LNCaP clone FGC (cell line): Measurements from ENCODE around the gene DYSF.
A peak's percentile ranks its signal among the peaks of the same experiment; 100 is the strongest.

Experiments used
- DNase-seq: peaks from one replicate; pipeline ENCODE4 v3.0.0-alpha.2; 2011; ENCODE audit warnings: low read depth
- H3K4me3 ChIP-seq: 2 replicates; pipeline ENCODE4 v1.5.1; 2011; ENCODE audit warnings: mild to moderate bottlenecking, low read depth, low read length, control low read depth
- CTCF ChIP-seq: IDR thresholded peaks from 2 replicates; pipeline ENCODE4 v1.5.1; 2012; ENCODE audit warnings: mild to moderate bottlenecking; ENCODE audit not compliant: control insufficient read depth, insufficient read depth; ENCODE audit errors: extremely low read depth

Gene DYSF

GRCh38 chr2:71609029-71609428 lies 155.7 kb downstream of the DYSF start:
- DNase-seq = no peak
- TF ChIP-seq CTCF = no peak
- no peak overlapping the region for H3K4me3 ChIP-seq

GRCh38 chr2:71609441-71609840 lies 156.1 kb downstream of the DYSF start:
- DNase-seq = no peak
- TF ChIP-seq CTCF = no peak
- H3K4me3 ChIP-seq = no peak overlapping the region

DNA sequence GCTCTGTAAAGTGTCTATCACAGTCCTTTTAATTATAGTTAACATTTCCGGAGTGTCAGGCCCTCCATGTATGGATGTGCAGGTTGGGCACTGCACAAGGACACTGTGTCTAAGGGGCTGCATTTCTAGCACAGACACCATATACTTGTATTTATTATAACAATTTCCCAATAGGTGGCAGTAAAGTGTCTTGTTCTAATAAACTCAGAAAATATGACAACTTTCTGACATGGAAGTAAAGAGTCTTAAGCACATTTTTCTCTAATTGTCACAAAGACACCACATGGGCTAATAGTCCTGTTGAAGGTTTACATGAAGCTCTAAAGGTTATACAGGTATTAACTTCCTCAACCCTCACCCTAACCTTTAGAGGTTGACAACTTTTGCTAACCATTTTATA lies 156.6 kb downstream of the DYSF start:
- DNase-seq = peak; percentile 13
- 0 out of 2 replicates have a peak, but pooled peaks have one; percentile 24 for TF ChIP-seq CTCF
- no peak overlapping the region for H3K4me3 ChIP-seq

- DNase-seq = no peak
- no peak overlapping the region for H3K4me3 ChIP-seq
- TF ChIP-seq CTCF = no peak
Observed at GRCh38 chr2:71610671-71611070, 157.3 kb downstream of the DYSF start.

DNA sequence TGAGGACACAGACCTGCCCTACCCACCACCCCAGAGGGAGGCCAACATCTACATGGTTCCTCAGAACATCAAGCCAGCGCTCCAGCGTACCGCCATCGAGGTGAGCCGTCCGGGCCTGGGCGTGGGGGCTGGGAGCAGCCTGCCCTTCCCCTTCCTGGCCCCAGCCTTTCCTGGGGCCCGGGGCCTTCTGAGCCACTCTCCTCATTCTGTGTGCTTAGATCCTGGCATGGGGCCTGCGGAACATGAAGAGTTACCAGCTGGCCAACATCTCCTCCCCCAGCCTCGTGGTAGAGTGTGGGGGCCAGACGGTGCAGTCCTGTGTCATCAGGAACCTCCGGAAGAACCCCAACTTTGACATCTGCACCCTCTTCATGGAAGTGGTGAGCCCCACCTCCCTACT lies 157.9 kb downstream of the DYSF start:
- no peak for TF ChIP-seq CTCF

GRCh38 chr2:71611781-71612527 lies 158.6 kb downstream of the DYSF start:
- no peak for DNase-seq
- no peak overlapping the region for H3K4me3 ChIP-seq
- TF ChIP-seq CTCF = no peak

More for the DNA sequence above, 157.9 kb downstream of the DYSF start:
- no peak for DNase-seq
- no peak overlapping the region for H3K4me3 ChIP-seq
